ENCODE data around the gene TSPOAP1.
A peak's percentile ranks its signal among the peaks of the same experiment; 100 is the strongest.

Gene TSPOAP1

GRCh38 chr17:58362368-58363014, 33.9 kb upstream of the TSPOAP1 start:
- Histone ChIP-seq H3K4me3 (ENCODE audit: low read length in 2 of 2) (no peak overlapping the region), H3K27ac (ENCODE audit: low read depth in 2 of 2, low read length in 2 of 2) (no peak overlapping the region), H3K4me1 (ENCODE audit: control insufficient read depth in 2 of 2, insufficient read depth in 2 of 2, low read length in 2 of 2) (peaks cover 38 to 42% of the 10 kb centered on the region in 2 donors), H3K36me3 (ENCODE audit: control insufficient read depth in 2 of 2, insufficient read depth in 2 of 2, low read length in 2 of 2) (peaks cover 35 to 43% of the 10 kb centered on the region in 2 donors), H3K9ac (ENCODE audit: low read depth in 1 of 2, low read length in 2 of 2) (no peak overlapping the region), H3K27me3 (ENCODE audit: control insufficient read depth in 2 of 2, insufficient read depth in 2 of 2, low read length in 2 of 2) (no peaks in the 10 kb centered on the region), H3K9me3 (ENCODE audit: control insufficient read depth in 2 of 2, low read length in 2 of 2) (no peaks in the 10 kb centered on the region)

DNA sequence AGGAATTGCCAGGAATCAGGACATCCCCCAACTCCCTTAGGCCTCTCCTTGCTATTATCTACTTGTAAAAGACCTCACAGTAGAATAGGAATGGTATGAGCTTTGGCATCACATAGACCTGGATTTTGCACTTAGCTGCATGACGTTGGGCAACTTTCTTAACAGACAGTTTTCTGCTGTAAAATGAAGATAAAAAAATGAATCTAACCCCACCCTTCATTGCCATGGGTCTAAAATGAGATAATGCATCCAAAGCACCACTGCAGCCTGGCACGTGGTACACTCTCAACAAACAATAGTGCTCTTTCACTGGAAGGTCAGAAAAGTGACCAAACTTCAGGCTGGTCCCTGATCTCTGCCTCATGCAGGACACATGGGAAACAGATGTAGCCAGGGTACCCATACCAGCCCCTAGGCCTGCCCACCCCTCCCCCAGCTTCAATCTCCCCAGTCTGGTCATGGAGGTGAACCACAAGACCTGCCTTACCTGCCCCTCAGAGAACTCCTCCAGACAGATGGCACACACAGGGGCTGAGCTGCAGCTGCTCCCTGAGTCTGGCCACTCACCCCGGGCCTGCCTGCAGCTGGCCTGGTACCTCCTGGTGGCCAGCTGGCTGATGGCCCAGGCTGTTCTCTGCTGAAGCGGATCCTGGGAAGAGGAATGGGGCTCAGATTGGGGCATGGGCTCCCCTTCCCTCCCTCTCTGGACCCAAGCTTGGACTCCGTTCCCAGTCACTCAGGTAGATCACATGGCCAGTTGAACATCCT, 31.9 kb upstream of the TSPOAP1 start:
- Histone ChIP-seq H3K27ac (ENCODE audit: low read depth in 2 of 2, low read length in 2 of 2) (no peak overlapping the region), H3K9me3 (ENCODE audit: control insufficient read depth in 2 of 2, low read length in 2 of 2) (no peaks in the 10 kb centered on the region), H3K4me1 (ENCODE audit: control insufficient read depth in 2 of 2, insufficient read depth in 2 of 2, low read length in 2 of 2) (peaks cover 24 to 26% of the 10 kb centered on the region in 2 donors), H3K9ac (ENCODE audit: low read depth in 1 of 2, low read length in 2 of 2) (no peak overlapping the region), H3K36me3 (ENCODE audit: control insufficient read depth in 2 of 2, insufficient read depth in 2 of 2, low read length in 2 of 2) (peaks cover 49 to 54% of the 10 kb centered on the region in 2 donors), H3K4me3 (ENCODE audit: low read length in 2 of 2) (no peak overlapping the region), H3K27me3 (ENCODE audit: control insufficient read depth in 2 of 2, insufficient read depth in 2 of 2, low read length in 2 of 2) (no peaks in the 10 kb centered on the region)

DNA sequence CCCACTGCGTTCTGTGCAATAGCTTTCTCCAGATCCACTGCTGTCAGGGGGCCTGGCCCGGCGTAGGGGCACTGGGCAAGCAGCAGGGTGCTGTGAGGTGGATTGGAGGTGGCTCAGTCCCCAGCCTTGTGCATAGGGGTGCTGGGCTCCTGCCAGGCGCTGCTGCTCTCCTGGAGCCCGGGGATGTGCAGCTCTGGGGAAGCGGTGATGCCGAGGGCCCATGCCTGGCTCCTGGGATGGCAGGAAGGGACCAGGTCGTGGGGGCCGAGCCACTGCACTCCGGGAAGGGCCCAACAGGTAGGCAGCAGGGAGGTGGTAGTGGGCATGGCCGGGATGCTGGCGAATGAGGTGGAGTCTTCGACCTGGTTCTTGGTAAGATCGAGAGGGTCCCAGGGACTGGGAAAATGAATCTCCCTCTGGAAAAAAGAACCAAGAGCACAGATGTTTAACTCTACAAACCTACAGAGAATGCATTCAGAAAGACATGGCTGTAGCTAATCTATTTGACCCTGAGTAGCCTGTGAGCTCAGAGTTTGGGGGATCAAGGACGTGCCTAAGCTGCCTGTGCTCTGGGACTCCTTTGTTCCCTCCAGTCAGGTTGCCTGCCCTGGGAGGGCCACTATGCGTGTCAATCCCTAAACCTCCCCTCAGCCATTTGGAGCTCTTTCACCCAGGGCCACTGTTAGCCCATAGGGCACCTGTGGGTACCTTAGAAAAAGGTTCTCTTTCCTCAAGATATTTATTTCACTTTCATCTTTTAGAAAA, 30.0 kb upstream of the TSPOAP1 start:
- no peak overlapping the region for H3K9ac ChIP-seq (ENCODE audit: low read depth in 1 of 2, low read length in 2 of 2)
- peaks cover 6 to 10% of the 10 kb centered on the region in 2 donors for H3K4me1 ChIP-seq (ENCODE audit: control insufficient read depth in 2 of 2, insufficient read depth in 2 of 2, low read length in 2 of 2)
- no peaks in the 10 kb centered on the region for H3K9me3 ChIP-seq (ENCODE audit: control insufficient read depth in 2 of 2, low read length in 2 of 2)
- no peaks in the 10 kb centered on the region for H3K27me3 ChIP-seq (ENCODE audit: control insufficient read depth in 2 of 2, insufficient read depth in 2 of 2, low read length in 2 of 2)
- no peak overlapping the region for H3K4me3 ChIP-seq (ENCODE audit: low read length in 2 of 2)
- peaks cover 47 to 64% of the 10 kb centered on the region in 2 donors for H3K36me3 ChIP-seq (ENCODE audit: control insufficient read depth in 2 of 2, insufficient read depth in 2 of 2, low read length in 2 of 2)
- no peak overlapping the region for H3K27ac ChIP-seq (ENCODE audit: low read depth in 2 of 2, low read length in 2 of 2)

DNA sequence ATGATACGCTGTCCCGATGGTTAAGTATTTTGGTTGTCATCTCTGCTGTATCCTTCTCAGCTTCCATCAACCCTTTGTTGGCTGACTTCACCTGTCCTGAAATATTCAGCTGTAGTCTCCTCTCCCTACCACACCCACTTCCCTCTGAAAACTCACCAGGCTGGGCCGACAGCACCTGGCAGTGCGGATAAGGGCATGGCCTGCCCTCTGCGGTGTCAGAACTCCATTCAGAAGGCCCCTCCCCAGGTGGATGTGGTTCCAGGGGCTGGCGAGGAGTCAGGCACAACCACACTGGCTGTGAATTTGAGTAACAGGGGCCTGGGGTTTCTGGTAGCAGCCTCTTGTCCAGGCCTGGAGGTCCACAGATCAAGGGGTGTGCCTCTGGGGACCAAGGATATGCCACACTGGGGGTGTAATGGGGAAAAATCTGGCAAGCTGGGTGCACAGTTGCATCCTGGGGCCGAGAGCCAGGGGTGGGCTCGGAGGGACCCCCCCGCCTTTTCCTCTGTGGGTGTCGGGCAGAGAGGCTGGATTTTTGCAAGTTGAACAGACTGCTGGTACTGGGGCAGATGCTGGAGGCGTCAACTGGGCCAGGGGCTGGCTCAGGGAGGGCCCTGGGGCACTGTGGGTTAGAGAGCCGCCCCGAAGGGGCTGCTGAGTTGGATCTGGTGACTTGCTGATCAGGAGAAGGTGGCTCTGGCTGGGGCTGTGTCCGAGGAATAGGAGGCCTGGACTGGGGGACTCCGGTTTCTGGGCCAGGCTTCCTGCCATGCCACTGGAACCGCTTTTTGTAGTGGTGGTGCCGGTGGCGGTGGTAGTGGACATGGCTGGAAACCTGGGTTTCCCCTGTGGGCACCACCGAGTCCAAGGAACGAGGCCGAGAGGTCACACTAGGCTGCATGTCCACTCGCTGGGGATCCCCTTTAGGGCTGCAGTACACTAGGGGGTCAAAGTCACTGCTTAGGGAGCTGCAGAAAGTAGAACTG, 29.0 kb upstream of the TSPOAP1 start:
- Histone ChIP-seq H3K36me3 (ENCODE audit: control insufficient read depth in 2 of 2, insufficient read depth in 2 of 2, low read length in 2 of 2) (peaks cover 38 to 57% of the 10 kb centered on the region in 2 donors), H3K4me3 (ENCODE audit: low read length in 2 of 2) (no peak overlapping the region), H3K27me3 (ENCODE audit: control insufficient read depth in 2 of 2, insufficient read depth in 2 of 2, low read length in 2 of 2) (no peaks in the 10 kb centered on the region), H3K4me1 (ENCODE audit: control insufficient read depth in 2 of 2, insufficient read depth in 2 of 2, low read length in 2 of 2) (peaks cover 7 to 10% of the 10 kb centered on the region in 2 donors), H3K9me3 (ENCODE audit: control insufficient read depth in 2 of 2, low read length in 2 of 2) (no peaks in the 10 kb centered on the region), H3K9ac (ENCODE audit: low read depth in 1 of 2, low read length in 2 of 2) (no peak overlapping the region), H3K27ac (ENCODE audit: low read depth in 2 of 2, low read length in 2 of 2) (no peak overlapping the region)

DNA sequence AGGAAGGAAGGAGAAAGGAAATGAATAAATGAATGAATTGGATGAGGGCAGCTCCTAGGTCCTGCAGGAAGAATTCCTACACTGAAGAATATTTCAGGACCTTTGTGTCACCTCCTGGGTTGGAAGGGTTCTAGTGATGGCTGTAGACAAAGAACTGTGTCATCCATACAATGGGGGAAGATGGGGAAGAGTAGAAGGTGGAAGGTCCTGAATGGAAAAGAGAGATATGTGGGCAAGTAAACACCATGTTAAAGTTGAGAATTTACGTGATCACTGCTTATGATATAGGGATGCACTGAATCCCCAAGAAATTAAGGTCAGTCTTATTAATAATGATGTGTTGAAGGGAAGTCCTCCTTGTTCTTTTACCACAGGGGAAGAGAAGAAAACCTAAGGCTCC, 27.6 kb upstream of the TSPOAP1 start:
- no peak overlapping the region for H3K9ac ChIP-seq (ENCODE audit: low read depth in 1 of 2, low read length in 2 of 2)
- H3K27ac ChIP-seq (ENCODE audit: low read depth in 2 of 2, low read length in 2 of 2) = no peak overlapping the region
- H3K36me3 ChIP-seq (ENCODE audit: control insufficient read depth in 2 of 2, insufficient read depth in 2 of 2, low read length in 2 of 2) = peaks cover 33 to 48% of the 10 kb centered on the region in 2 donors
- no peaks in the 10 kb centered on the region for H3K9me3 ChIP-seq (ENCODE audit: control insufficient read depth in 2 of 2, low read length in 2 of 2)
- H3K4me1 ChIP-seq (ENCODE audit: control insufficient read depth in 2 of 2, insufficient read depth in 2 of 2, low read length in 2 of 2) = peaks cover 7 to 13% of the 10 kb centered on the region in 2 donors
- no peak overlapping the region for H3K4me3 ChIP-seq (ENCODE audit: low read length in 2 of 2)
- H3K27me3 ChIP-seq (ENCODE audit: control insufficient read depth in 2 of 2, insufficient read depth in 2 of 2, low read length in 2 of 2) = no peaks in the 10 kb centered on the region

DNA sequence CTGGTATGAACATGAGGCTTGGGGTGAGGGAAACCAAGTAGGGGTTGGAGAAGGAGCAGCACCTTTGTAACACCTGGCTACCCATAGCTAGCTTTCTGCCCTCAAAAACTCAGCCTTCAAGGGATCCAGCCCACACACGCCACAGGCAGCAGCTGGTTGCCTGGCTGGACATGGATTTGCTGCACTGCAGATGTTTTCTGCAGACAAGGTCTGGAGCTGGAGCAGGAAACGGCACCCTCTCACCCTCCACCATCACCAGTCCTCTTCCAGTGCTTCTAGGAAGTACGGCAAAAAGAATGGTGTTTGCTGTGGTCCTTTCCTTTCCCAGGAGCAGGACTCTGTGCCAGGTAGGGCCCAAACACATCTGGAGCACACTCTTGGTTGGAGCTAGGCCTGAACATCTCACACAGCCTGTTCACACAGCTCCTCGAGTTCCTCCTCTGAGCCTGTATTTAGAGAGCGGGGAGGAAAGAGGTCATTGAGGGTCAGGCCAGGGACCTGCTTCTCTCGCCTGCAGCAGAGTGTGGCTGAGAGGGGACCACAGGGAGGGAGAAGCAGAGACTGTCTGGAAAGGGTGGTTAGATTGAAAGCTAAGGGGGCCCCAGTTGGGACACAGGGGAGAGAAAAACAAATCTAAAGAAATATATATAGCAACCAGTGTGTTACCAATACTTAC, 26.1 kb upstream of the TSPOAP1 start:
- Histone ChIP-seq H3K9me3 (ENCODE audit: control insufficient read depth in 2 of 2, low read length in 2 of 2) (no peaks in the 10 kb centered on the region), H3K27me3 (ENCODE audit: control insufficient read depth in 2 of 2, insufficient read depth in 2 of 2, low read length in 2 of 2) (no peaks in the 10 kb centered on the region), H3K27ac (ENCODE audit: low read depth in 2 of 2, low read length in 2 of 2) (peak overlapping the region in 1 of 2 donors; percentile 23), H3K4me1 (ENCODE audit: control insufficient read depth in 2 of 2, insufficient read depth in 2 of 2, low read length in 2 of 2) (peaks cover 7 to 17% of the 10 kb centered on the region in 2 donors), H3K9ac (ENCODE audit: low read depth in 1 of 2, low read length in 2 of 2) (no peak overlapping the region), H3K4me3 (ENCODE audit: low read length in 2 of 2) (no peak overlapping the region), H3K36me3 (ENCODE audit: control insufficient read depth in 2 of 2, insufficient read depth in 2 of 2, low read length in 2 of 2) (peaks cover 26 to 38% of the 10 kb centered on the region in 2 donors)

DNA sequence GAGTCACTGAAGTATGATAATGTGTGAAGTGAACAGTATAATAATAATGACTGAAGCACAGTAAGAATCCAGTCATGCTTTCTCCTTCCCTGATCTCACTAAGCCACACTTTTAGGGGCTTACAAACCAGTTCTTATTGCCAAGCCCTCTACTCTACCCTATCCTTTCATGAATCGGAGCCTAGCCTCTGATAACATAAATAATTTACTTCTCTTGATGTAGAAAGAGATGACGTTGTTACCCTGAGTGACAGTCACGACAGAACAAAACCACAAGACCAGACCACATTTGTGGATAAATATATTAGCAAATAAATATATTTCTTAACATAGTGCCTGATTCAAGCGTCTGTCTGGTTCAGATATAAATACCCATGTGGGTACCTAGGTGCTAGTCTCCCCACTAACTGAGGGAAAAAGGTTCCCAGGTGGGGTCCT, 24.8 kb upstream of the TSPOAP1 start:
- no peaks in the 10 kb centered on the region for H3K27me3 ChIP-seq (ENCODE audit: control insufficient read depth in 2 of 2, insufficient read depth in 2 of 2, low read length in 2 of 2)
- H3K27ac ChIP-seq (ENCODE audit: low read depth in 2 of 2, low read length in 2 of 2) = peak overlapping the region; percentile 91 to 97
- H3K9me3 ChIP-seq (ENCODE audit: control insufficient read depth in 2 of 2, low read length in 2 of 2) = no peaks in the 10 kb centered on the region
- H3K36me3 ChIP-seq (ENCODE audit: control insufficient read depth in 2 of 2, insufficient read depth in 2 of 2, low read length in 2 of 2) = peaks cover 38 to 44% of the 10 kb centered on the region in 2 donors
- peak overlapping the region; percentile 94 to 98 for H3K9ac ChIP-seq (ENCODE audit: low read depth in 1 of 2, low read length in 2 of 2)
- H3K4me1 ChIP-seq (ENCODE audit: control insufficient read depth in 2 of 2, insufficient read depth in 2 of 2, low read length in 2 of 2) = peaks cover 7 to 17% of the 10 kb centered on the region in 2 donors
- peak overlapping the region in 1 of 2 donors; percentile 100 for H3K4me3 ChIP-seq (ENCODE audit: low read length in 2 of 2)

DNA sequence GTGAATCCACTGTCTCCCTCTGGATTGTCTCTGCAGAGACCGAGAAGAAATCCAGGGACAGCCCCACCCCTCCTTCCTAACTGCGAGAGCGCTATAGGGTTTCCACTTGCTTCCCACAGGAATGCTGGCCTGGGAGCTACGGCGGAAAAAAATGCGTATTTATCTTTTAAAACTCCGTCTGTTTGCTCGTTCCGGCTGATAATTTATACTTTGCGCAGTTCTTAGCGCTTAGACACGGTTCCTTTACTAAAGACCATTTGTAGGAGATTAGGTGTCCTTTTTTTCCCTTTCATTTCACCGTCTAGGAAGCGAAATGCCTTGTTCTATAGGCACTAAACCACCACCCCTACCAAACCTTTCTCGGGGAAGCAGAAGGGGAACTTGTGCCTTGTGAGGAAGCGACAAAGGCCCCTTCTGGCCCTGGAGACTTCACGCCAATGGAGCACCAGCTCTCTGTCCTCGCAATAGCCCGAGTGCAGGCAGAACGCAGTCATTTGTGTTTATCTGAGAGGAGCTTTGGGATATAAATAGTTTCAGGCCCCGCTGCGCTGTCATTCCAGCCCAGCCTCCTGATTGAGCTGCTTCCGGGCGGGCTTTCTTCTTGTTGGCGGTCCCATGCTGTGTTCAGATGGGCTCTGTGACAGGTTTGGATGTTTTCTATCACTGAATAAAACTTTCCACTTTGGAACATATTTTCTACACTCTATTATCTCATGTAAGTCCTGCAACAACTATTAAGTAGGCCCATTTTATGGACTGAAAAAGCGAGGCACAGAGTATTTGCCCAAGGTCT, 24.2 kb upstream of the TSPOAP1 start:
- Histone ChIP-seq H3K4me3 (ENCODE audit: low read length in 2 of 2) (peak overlapping the region; percentile 95 to 100), H3K27me3 (ENCODE audit: control insufficient read depth in 2 of 2, insufficient read depth in 2 of 2, low read length in 2 of 2) (no peaks in the 10 kb centered on the region), H3K27ac (ENCODE audit: low read depth in 2 of 2, low read length in 2 of 2) (peak overlapping the region; percentile 91 to 97), H3K9me3 (ENCODE audit: control insufficient read depth in 2 of 2, low read length in 2 of 2) (no peaks in the 10 kb centered on the region), H3K36me3 (ENCODE audit: control insufficient read depth in 2 of 2, insufficient read depth in 2 of 2, low read length in 2 of 2) (peaks cover 39 to 44% of the 10 kb centered on the region in 2 donors), H3K9ac (ENCODE audit: low read depth in 1 of 2, low read length in 2 of 2) (peak overlapping the region; percentile 94 to 98), H3K4me1 (ENCODE audit: control insufficient read depth in 2 of 2, insufficient read depth in 2 of 2, low read length in 2 of 2) (peaks cover 7 to 17% of the 10 kb centered on the region in 2 donors)

Data from mucosa of rectum (tissue), 2 donors.